HCT116 (cell line): ENCODE measurements around the gene CCL8. TPM values are rescaled to one million over a fixed set of nuclear protein-coding genes. Genes with fewer than 3 reads are reported as not detected.

ENCODE experiments used
- ATAC-seq: fragments of 200-7000 bp; cut with Tn5 transposase; 2 replicates; pipeline ENCODE4 v1.9.1; 2020; ENCODE audit warnings: mild to moderate bottlenecking, moderate library complexity
- BruUV-seq: library from RNA; stranded (reverse); fragments of 400-500 nt; replicated peaks from 2 replicates; lab custom pipeline; 2021; lab: Mats Ljungman, UMichigan
- CTCF ChIA-PET: fragments of 300-600 bp; sonication (Branson Sonifier 250); formaldehyde crosslinking; loops from one replicate; lab custom pipeline; 2021; ENCODE audit warnings: antibody characterized with exemption; lab: Charles Lee
- POLR2A ChIA-PET: fragments of 300-600, 350-600 bp; sonication (Branson Sonifier 250); formaldehyde crosslinking; loops from one replicate; lab custom pipeline; 2021; ENCODE audit warnings: antibody characterized with exemption; lab: Charles Lee
- RAD21 ChIA-PET, 2 experiments: fragments of 300-600 bp; sonication (Branson Sonifier 250); formaldehyde crosslinking; loops; one replicate each; lab custom pipeline; 2023; ENCODE audit warnings: low total read pairs in 2 of 2; ENCODE audit not compliant: uncharacterized antibody in 2 of 2, unreplicated experiment in 2 of 2, low non-redundant PET in 1 of 2; lab: Charles Lee
- DNase-seq: peaks from one replicate; pipeline ENCODE4 v3.0.0-alpha.2; 2010; ENCODE audit warnings: low read depth, low spot score
- H2AFZ ChIP-seq: fragments of 200-600 bp; shearing (Covaris generic), sonication (generic); 2 replicates; pipeline ENCODE4 v1.6.1; 2017; ENCODE audit warnings: low read depth, mixed run types, mixed read lengths, antibody characterized with exemption, low read length; ENCODE audit not compliant: poor library complexity, severe bottlenecking
- H3K27ac ChIP-seq: 2 replicates; pipeline ENCODE4 v1.5.1; 2012; ENCODE audit warnings: low read depth, low read length
- H3K27me3 ChIP-seq: fragments of 200-600 bp; sonication (generic); 2 replicates; pipeline ENCODE4 v1.6.1; 2016; ENCODE audit warnings: mixed run types, low read length, mixed read lengths; ENCODE audit not compliant: insufficient read depth
- H3K36me3 ChIP-seq, 2 experiments: fragments of 200-500 bp in 1 of 2; fragments of 200-600 bp in 1 of 2; sonication (Bioruptor generic) in 1 of 2; sonication (generic) in 1 of 2; 2 replicates each; pipeline versions ENCODE4 v1.5.1 to v1.6.1; 2014 to 2016; ENCODE audit warnings: low read length in 2 of 2, inconsistent platforms in 1 of 2, mixed read lengths in 1 of 2, mixed run types in 1 of 2; ENCODE audit not compliant: insufficient read depth in 2 of 2, control insufficient read depth in 1 of 2
- H3K4me1 ChIP-seq, 2 experiments: fragments of 200-600 bp in 1 of 2; sonication (generic) in 1 of 2; 2 replicates each; pipeline versions ENCODE4 v1.5.1 to v1.6.1; 2012 to 2017; ENCODE audit warnings: low read length in 2 of 2, inconsistent platforms in 1 of 2, mild to moderate bottlenecking in 1 of 2, mixed read lengths in 1 of 2, mixed run types in 1 of 2, moderate library complexity in 1 of 2; ENCODE audit not compliant: insufficient read depth in 2 of 2, control insufficient read depth in 1 of 2
- H3K4me2 ChIP-seq: fragments of 200-600 bp; sonication (generic); 2 replicates; pipeline ENCODE4 v1.6.1; 2017; ENCODE audit warnings: mixed run types, low read length, mixed read lengths
- H3K4me3 ChIP-seq, 2 experiments: fragments of 200-600 bp in 1 of 2; sonication (generic) in 1 of 2; replicated peaks in 1 of 2; 2 replicates each; pipeline ENCODE4 v1.5.1; 2011 to 2016; ENCODE audit warnings: low read length in 2 of 2, control low read depth in 1 of 2, low read depth in 1 of 2, mild to moderate bottlenecking in 1 of 2, mixed read lengths in 1 of 2, mixed run types in 1 of 2
- H3K79me2 ChIP-seq: fragments of 200-600 bp; sonication (generic); 2 replicates; pipeline ENCODE4 v1.6.1; 2017; ENCODE audit warnings: mild to moderate bottlenecking, mixed run types, low read length, moderate library complexity, mixed read lengths; ENCODE audit not compliant: insufficient read depth
- H3K9ac ChIP-seq: fragments of 200-600 bp; sonication (generic); 2 replicates; pipeline ENCODE4 v1.6.1; 2016; ENCODE audit warnings: low read length, mixed read lengths
- H3K9me2 ChIP-seq: fragments of 200-600 bp; sonication (generic), shearing (Covaris generic); 2 replicates; pipeline ENCODE4 v1.6.1; 2017; ENCODE audit warnings: mixed run types, mild to moderate bottlenecking, moderate library complexity; ENCODE audit not compliant: insufficient read depth
- H3K9me3 ChIP-seq, 2 experiments: fragments of 200-500 bp in 1 of 2; fragments of 200-600 bp in 1 of 2; sonication (Bioruptor generic) in 1 of 2; sonication (generic) in 1 of 2; 2 replicates each; pipeline ENCODE4 v1.6.1; 2014 to 2017; ENCODE audit warnings: low read length in 2 of 2, mixed read lengths in 2 of 2, inconsistent platforms in 1 of 2, low read depth in 1 of 2, mild to moderate bottlenecking in 1 of 2, mixed run types in 1 of 2, moderate library complexity in 1 of 2; ENCODE audit not compliant: control insufficient read depth in 1 of 2, insufficient read depth in 1 of 2
- H4K20me1 ChIP-seq: fragments of 200-600 bp; sonication (generic), shearing (Covaris generic); 2 replicates; pipeline ENCODE4 v1.6.1; 2017; ENCODE audit warnings: mixed run types, mild to moderate bottlenecking, moderate library complexity; ENCODE audit not compliant: insufficient read depth
- CTCF ChIP-seq, 3 experiments: fragments of 200-600 bp in 1 of 3; sonication (generic) in 1 of 3; IDR thresholded peaks in 2 of 3; conservative IDR thresholded peaks in 1 of 3; 2 replicates each; pipeline ENCODE4 v1.5.1; 2012 to 2017; ENCODE audit warnings: low read depth in 2 of 3, low read length in 2 of 3, antibody characterized with exemption in 1 of 3, borderline replicate concordance in 1 of 3, control low read depth in 1 of 3, mild to moderate bottlenecking in 1 of 3, mixed read lengths in 1 of 3, mixed run types in 1 of 3, moderate library complexity in 1 of 3; ENCODE audit not compliant: insufficient read depth in 1 of 3
- EGR1 ChIP-seq: IDR thresholded peaks from 2 replicates; pipeline ENCODE4 v1.6.1; 2012; ENCODE audit warnings: low read depth
- ELF1 ChIP-seq: IDR thresholded peaks from 2 replicates; pipeline ENCODE4 v1.6.1; 2012; ENCODE audit warnings: low read depth, borderline replicate concordance
- EZH2 ChIP-seq: fragments of 200-600 bp; sonication (generic); IDR thresholded peaks from 2 replicates; pipeline ENCODE4 v1.6.1; 2017; ENCODE audit warnings: antibody characterized with exemption, mixed run types
- FOSL1 ChIP-seq: IDR thresholded peaks from 2 replicates; pipeline ENCODE4 v1.6.1; 2012; ENCODE audit warnings: low read depth
- POLR2A ChIP-seq: IDR thresholded peaks from 2 replicates; pipeline ENCODE4 v1.7.0; 2011; ENCODE audit warnings: borderline replicate concordance; ENCODE audit not compliant: insufficient read depth, insufficient read length; ENCODE audit errors: extremely low read depth
- SIN3A ChIP-seq: IDR thresholded peaks from 2 replicates; pipeline ENCODE4 v1.6.1; 2012; ENCODE audit warnings: low read depth
- SP1 ChIP-seq: IDR thresholded peaks from 2 replicates; pipeline ENCODE4 v1.6.1; 2012; ENCODE audit warnings: low read depth
- SRF ChIP-seq: IDR thresholded peaks from 2 replicates; pipeline ENCODE4 v1.6.1; 2012; ENCODE audit warnings: low read depth
- YY1 ChIP-seq: IDR thresholded peaks from 2 replicates; pipeline ENCODE4 v1.6.1; 2011; ENCODE audit warnings: low read length, low read depth, moderate library complexity, mild to moderate bottlenecking; ENCODE audit not compliant: insufficient replicate concordance; ENCODE audit errors: extremely low read depth
- ZFX ChIP-seq: fragments of 450-650 bp; IDR thresholded peaks from 2 replicates; pipeline ENCODE4 v1.6.1; 2017
- ZNF274 ChIP-seq: fragments of 200-500 bp; sonication (Bioruptor generic); IDR thresholded peaks from 2 replicates; pipeline ENCODE4 v1.6.1; 2014; ENCODE audit warnings: mild to moderate bottlenecking, low read depth, low read length, inconsistent platforms
- intact Hi-C: fragments of 100-400 bp; cut with micrococcal nuclease; formaldehyde crosslinking; loops from 2 replicates; pipeline ENCODE4 v1.10.0; 2022
- total RNA-seq: library from RNA; stranded (reverse); gene quantifications from one replicate; pipeline ENCODE4 v1.2.1, GENCODE V29; 2021; ENCODE audit not compliant: unreplicated experiment
- TF ChIP-seq, protein P1 (sequence below): IDR thresholded peaks from 2 replicates; pipeline ENCODE4 v1.6.1; 2011; ENCODE audit warnings: mild to moderate bottlenecking, low read length, moderate library complexity; ENCODE audit not compliant: insufficient replicate concordance; ENCODE audit errors: extremely low read depth
- TF ChIP-seq, protein P2 (sequence below): IDR thresholded peaks from 2 replicates; pipeline ENCODE4 v1.6.1; 2012

Gene CCL8
- total RNA-seq, 1 experiment from 2014 or later: not detected

DNA sequence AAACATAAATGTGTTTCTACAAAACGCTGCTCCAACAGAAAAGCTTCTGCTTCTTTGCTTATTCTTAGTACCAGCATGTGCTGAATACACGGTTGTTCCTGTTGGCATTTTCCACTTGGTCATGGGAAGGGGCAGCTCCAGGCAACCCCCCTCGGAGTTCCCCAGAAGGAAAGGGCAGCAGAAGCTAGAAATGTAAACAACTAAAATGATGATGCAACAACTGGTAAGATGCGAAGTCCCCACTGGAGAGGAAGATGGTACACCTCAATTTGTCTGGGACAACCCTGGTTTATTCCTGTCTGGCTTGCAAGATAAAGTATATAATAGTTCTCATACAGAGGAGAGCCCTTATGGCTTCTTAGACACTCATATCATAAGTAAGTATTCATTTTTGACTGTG is 27.8 kb downstream of the CCL8 start (continued):
- TF ChIP-seq, protein P1, sequence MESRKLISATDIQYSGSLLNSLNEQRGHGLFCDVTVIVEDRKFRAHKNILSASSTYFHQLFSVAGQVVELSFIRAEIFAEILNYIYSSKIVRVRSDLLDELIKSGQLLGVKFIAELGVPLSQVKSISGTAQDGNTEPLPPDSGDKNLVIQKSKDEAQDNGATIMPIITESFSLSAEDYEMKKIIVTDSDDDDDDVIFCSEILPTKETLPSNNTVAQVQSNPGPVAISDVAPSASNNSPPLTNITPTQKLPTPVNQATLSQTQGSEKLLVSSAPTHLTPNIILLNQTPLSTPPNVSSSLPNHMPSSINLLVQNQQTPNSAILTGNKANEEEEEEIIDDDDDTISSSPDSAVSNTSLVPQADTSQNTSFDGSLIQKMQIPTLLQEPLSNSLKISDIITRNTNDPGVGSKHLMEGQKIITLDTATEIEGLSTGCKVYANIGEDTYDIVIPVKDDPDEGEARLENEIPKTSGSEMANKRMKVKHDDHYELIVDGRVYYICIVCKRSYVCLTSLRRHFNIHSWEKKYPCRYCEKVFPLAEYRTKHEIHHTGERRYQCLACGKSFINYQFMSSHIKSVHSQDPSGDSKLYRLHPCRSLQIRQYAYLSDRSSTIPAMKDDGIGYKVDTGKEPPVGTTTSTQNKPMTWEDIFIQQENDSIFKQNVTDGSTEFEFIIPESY: no peak
- TF ChIP-seq SIN3A: no peak

DNA sequence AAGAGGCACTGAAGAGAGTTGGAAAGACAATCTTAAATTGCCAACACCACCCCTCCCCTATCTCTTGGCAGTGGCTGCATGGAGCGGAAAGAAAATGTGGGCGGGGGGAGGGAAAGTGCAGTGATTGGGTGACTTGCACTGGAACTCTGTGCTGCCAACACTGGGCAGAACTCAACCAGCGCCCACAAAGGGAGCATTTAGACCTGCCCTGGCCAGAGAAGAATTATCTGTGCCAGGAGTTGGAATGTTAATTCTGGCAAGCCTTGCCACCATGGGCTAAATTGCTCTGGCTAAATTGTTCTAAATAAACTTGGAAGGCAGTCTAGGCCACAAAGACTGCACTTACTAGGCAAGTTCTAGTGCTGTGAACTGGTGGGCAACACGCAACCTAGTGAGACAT is 30.5 kb downstream of the CCL8 start:
- no peaks in the 10 kb centered on the region; the same call in 1 of the 2 replicates for H3K27me3 ChIP-seq
- intact Hi-C loops: no loop called here
- H3K9me2 ChIP-seq: no peaks in the 10 kb centered on the region
- DNase-seq (no peak), ATAC-seq (no peak)
- H3K27ac ChIP-seq: no peak overlapping the region
- no peak overlapping the region for H2AFZ ChIP-seq
- CTCF ChIA-PET: no interaction called here
- H3K4me3 ChIP-seq: no peak overlapping the region
- H3K4me1 ChIP-seq: no peaks in the 10 kb centered on the region
- no peaks in the 10 kb centered on the region for H3K79me2 ChIP-seq
- no peaks in the 10 kb centered on the region for H3K36me3 ChIP-seq
- H3K9ac ChIP-seq: no peak overlapping the region
- RAD21 ChIA-PET: no interaction called here
- POLR2A ChIA-PET: no interaction called here
- H3K4me2 ChIP-seq: no peak overlapping the region
- no TSS peak for BruUV-seq
- no peak for TF ChIP-seq ZFX
- no peak for TF ChIP-seq SRF
- no peak for TF ChIP-seq SP1
- no peak for TF ChIP-seq CTCF (IDR thresholded peaks at IDR 0.05 in 2 of 3, conservative IDR thresholded peaks at IDR 0.05 in 1 of 3; ENCODE audit: borderline replicate concordance in 1 of 3, insufficient read depth in 1 of 3, low read depth in 2 of 3, low read length in 2 of 3)
- TF ChIP-seq YY1: no peak
- no peak for TF ChIP-seq FOSL1
- TF ChIP-seq, protein P2, sequence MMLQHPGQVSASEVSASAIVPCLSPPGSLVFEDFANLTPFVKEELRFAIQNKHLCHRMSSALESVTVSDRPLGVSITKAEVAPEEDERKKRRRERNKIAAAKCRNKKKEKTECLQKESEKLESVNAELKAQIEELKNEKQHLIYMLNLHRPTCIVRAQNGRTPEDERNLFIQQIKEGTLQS: no peak
- no peak for TF ChIP-seq POLR2A
- TF ChIP-seq EGR1: no peak
- TF ChIP-seq EZH2: no peak
- no peak for TF ChIP-seq ELF1
- no peak for TF ChIP-seq ZNF274
- TF ChIP-seq SIN3A: no peak
- no peaks in the 10 kb centered on the region for H4K20me1 ChIP-seq
- H3K9me3 ChIP-seq: no peaks in the 10 kb centered on the region
